Endothelial cell of coronary artery (primary cell): ENCODE measurements around the gene CD151. TPM values are rescaled to one million over a fixed set of nuclear protein-coding genes. Genes with fewer than 3 reads are reported as not detected.

Experiments used
- total RNA-seq: library from RNA; depleted of rRNA; stranded (reverse); fragments of >200 nt; gene quantifications from 2 replicates; pipeline ENCODE4 v1.2.3, GENCODE V29; 2014

Gene CD151
- total RNA-seq: 545 and 757 TPM in 2 replicates

GRCh38 chr11:832529-833113 is at the start of gene CD151:
CD151 (plus strand) TSS chr11:832952; CDS start chr11:836070, 3,118 bp downstream.

GRCh38 chr11:789943-790342 is 42.8 kb upstream of the CD151 start, which contains the start of gene CEND1:
CEND1 (minus strand) TSS chr11:790090; CDS start chr11:788576, 1,514 bp downstream.

GRCh38 chr11:798093-798713 is 34.5 kb upstream of the CD151 start, which contains the start of gene SLC25A22:
SLC25A22 (minus strand) TSS chr11:798281; CDS start chr11:795006, 3,275 bp downstream.

GRCh38 chr11:809287-810039 is 23.3 kb upstream of the CD151 start, which contains the start of gene RPLP2:
RPLP2 (plus strand) TSS chr11:809967; CDS start chr11:810235, 268 bp downstream.

GRCh38 chr11:818396-819128 is 14.2 kb upstream of the CD151 start, which contains the start of gene PNPLA2:
PNPLA2 (plus strand) TSS chr11:818914; CDS start chr11:819719, 805 bp downstream.

GRCh38 chr11:827897-828192 is 4.9 kb upstream of the CD151 start, which contains the start of gene CRACR2B:
CRACR2B (plus strand) TSS chr11:827919; CDS start chr11:828608, 689 bp downstream.

GRCh38 chr11:842370-843002 is 9.7 kb downstream of the CD151 start, which contains the start of the genes POLR2L and TSPAN4:
POLR2L (minus strand) TSS chr11:842529; CDS start chr11:842508, 21 bp downstream.
TSPAN4 (plus strand) TSS chr11:842852; CDS start chr11:850305, 7,453 bp downstream.

Other genes with a start within 250 kb of the CD151 start
- 10.4 and 11.3 TPM in 2 replicates for gene IRF7, start 217.0 kb upstream of the CD151 start, total RNA-seq
- not detected in 2 replicates for gene CDHR5, start 208.0 kb upstream of the CD151 start, total RNA-seq
- gene SCT, start 205.8 kb upstream of the CD151 start, total RNA-seq: not detected in 2 replicates
- gene DRD4, start 195.7 kb upstream of the CD151 start, total RNA-seq: not detected in 2 replicates
- gene DEAF1, start 137.7 kb upstream of the CD151 start, total RNA-seq: 39.4 and 44.8 TPM in 2 replicates
- 5.5 and 6.2 TPM in 2 replicates for gene TMEM80, start 137.1 kb upstream of the CD151 start, total RNA-seq
- 2.7 and 3.9 TPM in 2 replicates for gene EPS8L2, start 126.7 kb upstream of the CD151 start, total RNA-seq
- gene TALDO1, start 85.5 kb upstream of the CD151 start, total RNA-seq: 207 and 250 TPM in 2 replicates
- 22.7 and 25.9 TPM in 2 replicates for gene GATD1, start 55.5 kb upstream of the CD151 start, total RNA-seq
- under 0.01 and 0.18 TPM in 2 replicates for gene CEND1, start 42.9 kb upstream of the CD151 start, total RNA-seq
- gene SLC25A22, start 34.7 kb upstream of the CD151 start, total RNA-seq: 6.8 and 7.6 TPM in 2 replicates
- gene PIDD1, start 27.7 kb upstream of the CD151 start, total RNA-seq: 7.0 and 9.0 TPM in 2 replicates
- gene RPLP2, start 23.0 kb upstream of the CD151 start, total RNA-seq: 353 and 358 TPM in 2 replicates
- 15.0 and 23.4 TPM in 2 replicates for gene PNPLA2, start 14.0 kb upstream of the CD151 start, total RNA-seq
- gene CRACR2B, start 5.0 kb upstream of the CD151 start, total RNA-seq: 2.7 and 4.8 TPM in 2 replicates
- gene POLR2L, start 9.6 kb downstream of the CD151 start, total RNA-seq: 159 and 286 TPM in 2 replicates
- gene TSPAN4, start 9.9 kb downstream of the CD151 start, total RNA-seq: 63.9 and 81.4 TPM in 2 replicates
- 34.7 and 45.0 TPM in 2 replicates for gene CHID1, start 77.9 kb downstream of the CD151 start, total RNA-seq
- gene AP2A2, start 92.9 kb downstream of the CD151 start, total RNA-seq: 37.9 and 49.3 TPM in 2 replicates
- not detected in 2 replicates for gene MUC6, start 203.8 kb downstream of the CD151 start, total RNA-seq
- gene MUC2, start 241.9 kb downstream of the CD151 start, total RNA-seq: under 0.01 TPM in 1 of 2 replicates, not detected in the other